Uterus (tissue), 2 donors: ENCODE measurements around the gene SPTB.

Experiments
- POLR2A ChIP-seq, 2 donors: fragments of 450-650 bp; IDR thresholded peaks; one replicate each; pipeline ENCODE4 v1.6.1; 2016; ENCODE audit warnings: antibody characterized with exemption in 2 of 2, mild to moderate bottlenecking in 1 of 2, moderate library complexity in 1 of 2
- TF ChIP-seq, protein P1 (sequence below), 4 experiments: fragments of 200-600 bp in 2 of 4; fragments of 450-650 bp in 2 of 4; sonication (generic) in 2 of 4; IDR thresholded peaks; one replicate each; pipeline ENCODE4 v1.5.1; 2016 to 2019; ENCODE audit warnings: antibody characterized with exemption in 4 of 4, mild to moderate bottlenecking in 2 of 4, moderate library complexity in 1 of 4

DNA sequence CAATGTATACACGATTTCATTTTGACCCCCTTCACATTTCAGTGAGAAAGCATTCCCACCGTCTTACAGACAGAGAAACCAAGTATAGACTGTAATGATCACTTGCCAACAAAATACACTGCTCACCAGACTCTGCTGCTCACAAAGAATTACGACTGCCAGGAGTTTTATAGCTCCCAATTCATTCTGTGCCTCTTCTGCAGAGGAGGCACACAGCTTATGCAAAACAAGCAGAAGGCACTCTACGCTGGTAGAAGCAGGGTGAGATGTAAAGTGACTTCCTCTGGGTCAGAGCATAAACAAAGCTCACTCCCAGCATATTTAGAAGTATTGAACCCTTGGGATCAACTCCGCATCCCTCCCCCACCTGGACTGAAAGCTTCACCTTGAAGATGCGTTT lies 14.6 kb downstream of the SPTB start:
- TF ChIP-seq POLR2A (IDR thresholded peaks at IDR 0.05), result no peak
- TF ChIP-seq, protein P1, sequence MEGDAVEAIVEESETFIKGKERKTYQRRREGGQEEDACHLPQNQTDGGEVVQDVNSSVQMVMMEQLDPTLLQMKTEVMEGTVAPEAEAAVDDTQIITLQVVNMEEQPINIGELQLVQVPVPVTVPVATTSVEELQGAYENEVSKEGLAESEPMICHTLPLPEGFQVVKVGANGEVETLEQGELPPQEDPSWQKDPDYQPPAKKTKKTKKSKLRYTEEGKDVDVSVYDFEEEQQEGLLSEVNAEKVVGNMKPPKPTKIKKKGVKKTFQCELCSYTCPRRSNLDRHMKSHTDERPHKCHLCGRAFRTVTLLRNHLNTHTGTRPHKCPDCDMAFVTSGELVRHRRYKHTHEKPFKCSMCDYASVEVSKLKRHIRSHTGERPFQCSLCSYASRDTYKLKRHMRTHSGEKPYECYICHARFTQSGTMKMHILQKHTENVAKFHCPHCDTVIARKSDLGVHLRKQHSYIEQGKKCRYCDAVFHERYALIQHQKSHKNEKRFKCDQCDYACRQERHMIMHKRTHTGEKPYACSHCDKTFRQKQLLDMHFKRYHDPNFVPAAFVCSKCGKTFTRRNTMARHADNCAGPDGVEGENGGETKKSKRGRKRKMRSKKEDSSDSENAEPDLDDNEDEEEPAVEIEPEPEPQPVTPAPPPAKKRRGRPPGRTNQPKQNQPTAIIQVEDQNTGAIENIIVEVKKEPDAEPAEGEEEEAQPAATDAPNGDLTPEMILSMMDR (IDR thresholded peaks at IDR 0.05), result no peak
